ENCODE measurements around the gene PFKFB3. TPM values are rescaled to one million over a fixed set of nuclear protein-coding genes. Genes with fewer than 3 reads are reported as not detected.

Gene PFKFB3
- total and polyA plus RNA-seq, 9 of the 15 experiments (the other 6 are each of a cell fraction or from before 2014, with no cell fraction given), result 0.46 to 21.6 (median 7.8) TPM

GRCh38 chr10:6208799-6209235 lies 6.1 kb downstream of the PFKFB3 start:
- no peaks in the 10 kb centered on the region for H3K27me3 ChIP-seq (ENCODE audit: control insufficient read depth in 2 of 2, insufficient read depth in 2 of 2, low read length in 2 of 2)
- FAIRE-seq, result no peak
- peaks cover 0 to 15% of the 10 kb centered on the region in 2 experiments; a peak in 2 of 5 replicates for H3K4me1 ChIP-seq (replicated peaks in 1 of 2; ENCODE audit: control insufficient read depth in 2 of 2, insufficient read depth in 2 of 2, low read length in 2 of 2)
- H4K20me1 ChIP-seq (replicated peaks; ENCODE audit: control insufficient read depth, insufficient read depth, low read length), result peaks cover 10% of the 10 kb centered on the region
- TF ChIP-seq RFX1 (IDR thresholded peaks at IDR 0.05), result peak; percentile 87
- TF ChIP-seq LARP7 (IDR thresholded peaks at IDR 0.05), result no peak
- peaks cover 8% of the 10 kb centered on the region; the same call in 1 of the 3 replicates for H3K36me3 ChIP-seq (ENCODE audit: control insufficient read depth, insufficient read depth, low read length)
- POLR2A ChIA-PET, result interaction anchor here (0.7 kb wide), 1 partner anchor 45 kb away, joined by 4 read pairs; no protein-coding TSS in a partner anchor
- H3K79me2 ChIP-seq (ENCODE audit: control insufficient read depth, insufficient read depth, low read length), result peaks cover 9% of the 10 kb centered on the region; the same call in 2 of the 3 replicates
- in situ Hi-C loops (cut with MboI) (no loop called here), intact Hi-C loops (cut with micrococcal nuclease) (no loop called here)
- H3K4me2 ChIP-seq (ENCODE audit: insufficient read depth, low read length), result no peak overlapping the region
- DNase-seq (ENCODE audit: extremely low read depth in 1 of 4, low spot score in 3 of 4), result no peak
- BruUV-seq (replicated peaks), result no TSS peak
- WGBS (ENCODE audit: insufficient coverage, low coverage, missing lambda C conversion rate), result 55% methylated on average over 12 of the region's 12 CpGs
- H3K9ac ChIP-seq (ENCODE audit: insufficient read depth in 1 of 2, low read depth in 2 of 2, low read length in 2 of 2), result no peak overlapping the region
- no peaks in the 10 kb centered on the region for H3K9me3 ChIP-seq (replicated peaks; ENCODE audit: control insufficient read depth, insufficient read depth, low read depth, low read length)
- CTCF ChIA-PET (ENCODE audit: low intra/inter-chr PET ratio), result no interaction called here
- H3K4me3 ChIP-seq, result no peak overlapping the region
- no peak overlapping the region for H3K27ac ChIP-seq (ENCODE audit: extremely low read depth, low read depth, low read length)
- H2AFZ ChIP-seq (ENCODE audit: low read depth, low read length), result no peak overlapping the region
- ATAC-seq, result no peak
- peaks cover 3% of the 10 kb centered on the region for H3K9me1 ChIP-seq (ENCODE audit: control insufficient read depth, insufficient read depth, low read length)

GRCh38 chr10:6211341-6211670 lies 8.6 kb downstream of the PFKFB3 start:
- no peak overlapping the region for H3K4me2 ChIP-seq (ENCODE audit: insufficient read depth, low read length)
- no peak for DNase-seq (ENCODE audit: extremely low read depth in 1 of 4, low spot score in 3 of 4)
- no peaks in the 10 kb centered on the region for H3K9me3 ChIP-seq (replicated peaks; ENCODE audit: control insufficient read depth, insufficient read depth, low read depth, low read length)
- FAIRE-seq, result no peak
- H2AFZ ChIP-seq (ENCODE audit: low read depth, low read length), result no peak overlapping the region
- no peak overlapping the region for H3K4me3 ChIP-seq
- intact Hi-C loops (cut with micrococcal nuclease) (no loop called here), in situ Hi-C loops (cut with MboI) (no loop called here)
- no peak overlapping the region for H3K27ac ChIP-seq (ENCODE audit: extremely low read depth, low read depth, low read length)
- peaks cover 0 to 7% of the 10 kb centered on the region in 2 experiments; a peak in 1 of 5 replicates for H3K4me1 ChIP-seq (replicated peaks in 1 of 2; ENCODE audit: control insufficient read depth in 2 of 2, insufficient read depth in 2 of 2, low read length in 2 of 2)
- H3K9ac ChIP-seq (ENCODE audit: insufficient read depth in 1 of 2, low read depth in 2 of 2, low read length in 2 of 2), result no peak overlapping the region; a peak in 1 of 4 replicates
- H3K27me3 ChIP-seq (ENCODE audit: control insufficient read depth in 2 of 2, insufficient read depth in 2 of 2, low read length in 2 of 2), result no peaks in the 10 kb centered on the region
- WGBS (ENCODE audit: insufficient coverage, low coverage, missing lambda C conversion rate), result 86% methylated on average over 6 of the region's 6 CpGs
- H3K79me2 ChIP-seq (ENCODE audit: control insufficient read depth, insufficient read depth, low read length), result no peaks in the 10 kb centered on the region; the same call in 1 of the 3 replicates
- no peak for ATAC-seq
- H3K36me3 ChIP-seq (ENCODE audit: control insufficient read depth, insufficient read depth, low read length), result peaks cover 28% of the 10 kb centered on the region; the same call in 1 of the 3 replicates
- peaks cover 10% of the 10 kb centered on the region for H4K20me1 ChIP-seq (replicated peaks; ENCODE audit: control insufficient read depth, insufficient read depth, low read length)
- H3K9me1 ChIP-seq (ENCODE audit: control insufficient read depth, insufficient read depth, low read length), result peaks cover 3% of the 10 kb centered on the region
- ChIA-PET CTCF (ENCODE audit: low intra/inter-chr PET ratio) (no interaction called here), POLR2A (no interaction called here)
- BruUV-seq (replicated peaks), result no TSS peak
- TF ChIP-seq CUX1 (CRISPR knock-in tag; IDR thresholded peaks at IDR 0.05) (no peak), RBM14 (IDR thresholded peaks at IDR 0.05; ENCODE audit: borderline replicate concordance, insufficient read depth, low read depth, low read length) (no peak), ZNF143 (CRISPR knock-in tag; IDR thresholded peaks at IDR 0.05) (no peak)
